Measurements from ENCODE around the gene SORT1. TPM values are rescaled to one million over a fixed set of nuclear protein-coding genes. Genes with fewer than 3 reads are reported as not detected.

The SORT1 gene
- total and polyA plus RNA-seq, 2 of the 4 experiments (the other 2 are of a cell fraction), result 15.8 to 16.7 TPM

GRCh38 chr1:109438798-109439297, 41.1 kb upstream of the SORT1 start:
- WGBS, 2 experiments (ENCODE audit: extremely low coverage in 2 of 2, insufficient read length in 1 of 2), result no CpG with 5 or more reads among the region's 3 CpGs
- peak overlapping the region; percentile 94 for H2BK20ac ChIP-seq (ENCODE audit: low read depth, low read length)
- no peaks in the 10 kb centered on the region for H3K27me3 ChIP-seq (ENCODE audit: control insufficient read depth, insufficient read depth, low read length)
- ChIA-PET CTCF (no interaction called here), POLR2A (ENCODE audit: unreplicated experiment) (no interaction called here)
- peak overlapping the region; percentile 83; the same call in 1 of the 2 replicates for H3K23ac ChIP-seq (ENCODE audit: low read depth, low read length)
- peak overlapping the region; percentile 91 for H2BK5ac ChIP-seq (ENCODE audit: low read depth, low read length, poor library complexity, severe bottlenecking)
- no peaks in the 10 kb centered on the region for H3K36me3 ChIP-seq (ENCODE audit: control insufficient read depth, insufficient read depth, low read length)
- intact Hi-C loops (cut with micrococcal nuclease), result no loop called here
- H2BK120ac ChIP-seq (ENCODE audit: low read depth, low read length), result peak overlapping the region; percentile 97
- peaks cover 6% of the 10 kb centered on the region for H3K9me1 ChIP-seq (ENCODE audit: insufficient read depth, low read length)
- H3K18ac ChIP-seq (ENCODE audit: low read depth, low read length), result peak overlapping the region; percentile 87; the same call in 1 of the 2 replicates
- peak overlapping the region; percentile 43 to 96; a peak in 3 of 4 replicates for H4K8ac ChIP-seq (ENCODE audit: low read depth in 2 of 2, low read length in 2 of 2)
- DNase-seq, result peak; percentile 99
- in situ Hi-C loops (cut with MboI; ENCODE audit: low sequenced_read_pairs), result no loop called here
- dilution Hi-C loops (cut with HindIII; ENCODE audit: low sequenced_read_pairs, unreplicated experiment), result no loop called here
- no peak overlapping the region for H3K9ac ChIP-seq (ENCODE audit: low read depth, low read length)
- peak overlapping the region; percentile 65 for H2AFZ ChIP-seq (replicated peaks; ENCODE audit: low read length, poor library complexity)
- no peak overlapping the region for H3K4me3 ChIP-seq (ENCODE audit: insufficient read depth, low read depth, low read length)
- peak overlapping the region; percentile 87; the same call in 1 of the 2 replicates for H4K5ac ChIP-seq (ENCODE audit: low read depth, low read length)
- H4K20me1 ChIP-seq (ENCODE audit: insufficient read depth, low read length), result no peaks in the 10 kb centered on the region
- no peaks in the 10 kb centered on the region; the same call in 1 of the 2 replicates for H3K9me3 ChIP-seq (ENCODE audit: control insufficient read depth, insufficient read depth, low read length)
- peak overlapping the region; percentile 58; the same call in 1 of the 2 replicates for H3K27ac ChIP-seq (ENCODE audit: insufficient read depth, low read length)
- peak overlapping the region; percentile 90 for H4K91ac ChIP-seq (ENCODE audit: insufficient read depth, low read depth, low read length)
- ATAC-seq (ENCODE audit: low read depth), result peak; percentile 99
- peak overlapping the region; percentile 90 for H2AK5ac ChIP-seq (ENCODE audit: low read depth, low read length)
- H2BK15ac ChIP-seq (ENCODE audit: low read depth, low read length), result peak overlapping the region; percentile 97; the same call in 1 of the 3 replicates
- peak overlapping the region; percentile 98 for H3K14ac ChIP-seq (replicated peaks; ENCODE audit: low read depth, low read length)
- H3K56ac ChIP-seq (ENCODE audit: extremely low read depth, insufficient read depth, low read length), result peak overlapping the region; percentile 13; the same call in 1 of the 2 replicates
- peak overlapping the region; percentile 92 for H3K4ac ChIP-seq (ENCODE audit: low read depth, low read length)
- no TSS peak for BruUV-seq (replicated peaks)
- H2AK9ac ChIP-seq (replicated peaks; ENCODE audit: low read depth, low read length, poor library complexity), result no peak overlapping the region
- peaks cover 0 to 5% of the 10 kb centered on the region in 2 experiments; a peak in 2 of 4 replicates for H3K79me1 ChIP-seq (ENCODE audit: low read depth in 1 of 2, low read length in 2 of 2)
- H3K4me2 ChIP-seq (ENCODE audit: low read depth, low read length), result peak overlapping the region; percentile 50; the same call in 1 of the 2 replicates
- H3K4me1 ChIP-seq (ENCODE audit: control insufficient read depth, insufficient read depth, low read length), result peaks cover 6% of the 10 kb centered on the region
- TF ChIP-seq NFE2L2 (IDR thresholded peaks at IDR 0.05; ENCODE audit: low read depth, low read length) (peak; percentile 37; the same call in 1 of the 2 replicates), MXI1 (IDR thresholded peaks at IDR 0.05; ENCODE audit: borderline replicate concordance, low read depth, low read length) (no peak), FOS (IDR thresholded peaks at IDR 0.05; ENCODE audit: low read depth, low read length) (peak; percentile 76; the same call in 1 of the 2 replicates), MAFK (IDR thresholded peaks at IDR 0.05; ENCODE audit: low read depth, low read length) (no peak), RCOR1 (IDR thresholded peaks at IDR 0.05; ENCODE audit: insufficient replicate concordance, low read length) (no peak), USF2 (IDR thresholded peaks at IDR 0.05; ENCODE audit: low read depth, low read length) (no peak), MAZ (IDR thresholded peaks at IDR 0.05; ENCODE audit: borderline replicate concordance, low read depth, low read length) (no peak; the same call in 1 of the 2 replicates), SMC3 (IDR thresholded peaks at IDR 0.05; ENCODE audit: low read depth, low read length) (no peak), BHLHE40 (IDR thresholded peaks at IDR 0.05; ENCODE audit: low read depth, low read length) (no peak), ELK1 (IDR thresholded peaks at IDR 0.05; ENCODE audit: borderline replicate concordance, low read depth, low read length) (no peak), POLR2A (IDR thresholded peaks at IDR 0.05; ENCODE audit: low read depth, low read length) (no peak), RAD21 (IDR thresholded peaks at IDR 0.05; ENCODE audit: low read length) (no peak), CTCF (conservative IDR thresholded peaks at IDR 0.05; ENCODE audit: low read depth, low read length) (no peak), CEBPB (IDR thresholded peaks at IDR 0.05; ENCODE audit: low read depth, low read length) (peak; percentile 29; the same call in 1 of the 2 replicates), RFX5 (IDR thresholded peaks at IDR 0.05; ENCODE audit: low read depth, low read length) (no peak)
